A549 treated with Hydrocortisone at 1 μM for 4 hours (cell line): ENCODE results near the gene PRKX. TPM values are rescaled to one million over a fixed set of nuclear protein-coding genes. Genes with fewer than 3 reads are reported as not detected.

ENCODE experiments used
- total RNA-seq: library from RNA; stranded (reverse); fragments of 200-300 nt; extraction: Qiagen RNA extraction; gene quantifications from 5 replicates; pipeline ENCODE4 v1.2.3, GENCODE V29; 2022

Gene PRKX
- total RNA-seq: 25.9 to 34.7 TPM (median 31.1 TPM) in 5 replicates

DNA sequence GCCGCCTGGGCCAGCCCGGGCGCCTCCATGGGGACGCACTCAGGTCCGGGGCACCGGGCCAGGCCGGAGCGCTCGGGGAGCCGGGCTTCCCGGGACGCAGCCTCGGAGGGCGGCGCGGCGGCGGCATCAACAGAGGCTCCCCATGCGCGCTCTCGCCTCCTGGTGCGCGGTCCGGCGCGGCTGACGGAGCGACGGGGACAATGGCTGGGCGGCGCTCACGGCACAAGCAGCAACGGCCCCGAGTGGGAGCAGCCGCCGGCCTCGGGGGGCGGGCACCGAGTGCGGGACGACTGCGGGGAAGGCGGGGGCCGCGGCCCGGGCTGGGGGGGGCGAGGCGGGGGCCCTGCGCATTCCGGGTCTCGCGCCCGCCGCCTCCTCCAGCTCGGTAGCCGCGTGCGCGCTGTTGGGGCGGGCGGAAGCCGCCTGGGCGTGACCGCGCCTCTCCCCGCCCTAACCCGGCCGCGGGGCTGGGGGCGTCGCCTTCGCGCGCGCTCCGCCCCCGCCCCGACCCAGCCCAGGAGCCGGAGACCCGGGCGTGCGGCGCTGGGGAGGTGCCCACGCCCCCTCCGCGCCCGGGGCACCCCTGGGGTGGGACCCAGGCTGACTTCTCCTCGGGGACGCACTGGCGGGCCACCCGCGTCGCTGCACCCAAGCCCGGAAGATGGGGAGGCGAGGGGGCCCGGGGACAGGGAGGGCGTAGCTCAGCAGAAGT, at the start of gene PRKX:
PRKX (minus strand) TSS at position 425 of the 712 bp plus-strand sequence; CDS start at position 29, 396 bp downstream.

